Mucosa of descending colon (tissue), 3 donors: Measurements from ENCODE around the gene IGF2R. TPM values are rescaled to one million over a fixed set of nuclear protein-coding genes. Genes with fewer than 3 reads are reported as not detected.
A peak's percentile ranks its signal among the peaks of the same experiment; 100 is the strongest.

Experiments
- ATAC-seq: fragments of 200-7000 bp; cut with Tn5 transposase; one replicate; pipeline ENCODE4 v1.9.1; 2020; ENCODE audit warnings: mild to moderate bottlenecking, moderate library complexity
- DNase-seq, 3 donors: peaks; one replicate each; pipeline ENCODE4 v3.0.0-alpha.2; 2020
- H3K36me3 ChIP-seq: fragments of 200-600 bp; one replicate; pipeline ENCODE4 v1.8.0; 2021; ENCODE audit warnings: low read depth, mild to moderate bottlenecking
- H3K4me1 ChIP-seq: fragments of 200-600 bp; one replicate; pipeline ENCODE4 v1.8.0; 2021; ENCODE audit warnings: low read depth, mild to moderate bottlenecking
- H3K4me3 ChIP-seq: fragments of 200-600 bp; one replicate; pipeline ENCODE4 v1.8.0; 2021; ENCODE audit warnings: mild to moderate bottlenecking
- H3K9me3 ChIP-seq: fragments of 200-600 bp; one replicate; pipeline ENCODE4 v1.8.0; 2021; ENCODE audit warnings: mild to moderate bottlenecking
- CTCF ChIP-seq: fragments of 200-600 bp; IDR thresholded peaks from one replicate; pipeline ENCODE4 v1.8.0; 2022; ENCODE audit warnings: antibody characterized with exemption, mild to moderate bottlenecking
- intact Hi-C, 2 donors: fragments of 100-400 bp; cut with DNase I in 1 of 2; cut with micrococcal nuclease in 1 of 2; formaldehyde crosslinking; loops; one replicate each; pipeline versions ENCODE4 v1.11.0 to v1.11.1; 2022; cut with DNase I, micrococcal nuclease
- total RNA-seq, 3 donors: library from RNA; stranded (reverse); fragmentation: NEBNext Ultra II Directional in 2 of 3; extraction: Animal tissue kit (Norgen Biotek cat#: 25700) in 2 of 3; gene quantifications; one replicate each; pipeline versions ENCODE4 v1.2.1 to v1.2.4, GENCODE V29; 2021 to 2023
- donor health status: DM: no; HTN: no; CAD: no; lungs with moderate emphysema.
- donor health status: DM: no; HTN: no; CAD: no.
- donor health status: DM: no; HTN: yes; CAD: no.

The IGF2R gene
- total RNA-seq, 3 donors from 2014 or later: 97.7 to 112 (median 101) TPM

DNA sequence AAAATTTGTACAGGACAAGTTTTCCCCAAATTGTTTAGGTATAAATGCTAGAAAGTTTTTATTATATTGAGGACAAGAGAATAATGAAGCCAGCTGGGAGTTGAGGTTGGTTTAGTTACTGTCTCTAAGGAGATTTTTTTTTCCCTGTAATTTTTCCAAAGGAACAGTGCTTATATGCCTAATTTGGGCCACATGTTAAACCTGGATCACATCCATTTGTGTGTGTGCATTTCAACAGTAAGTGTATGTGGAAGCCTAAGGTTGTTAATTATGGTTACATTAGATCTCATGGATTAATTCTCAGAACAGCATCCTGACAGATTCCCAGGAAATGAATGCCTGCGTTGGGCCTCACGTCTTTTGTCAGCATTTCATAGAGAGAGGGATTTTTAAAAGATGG is 4.5 kb downstream of the IGF2R start:
- H3K9me3 ChIP-seq: no peaks in the 10 kb centered on the region
- intact Hi-C loops: no loop called here
- TF ChIP-seq CTCF: no peak
- H3K4me1 ChIP-seq: peaks cover 39% of the 10 kb centered on the region
- H3K36me3 ChIP-seq: no peaks in the 10 kb centered on the region
- ATAC-seq: no peak
- no peak overlapping the region for H3K4me3 ChIP-seq
- DNase-seq: no peak

DNA sequence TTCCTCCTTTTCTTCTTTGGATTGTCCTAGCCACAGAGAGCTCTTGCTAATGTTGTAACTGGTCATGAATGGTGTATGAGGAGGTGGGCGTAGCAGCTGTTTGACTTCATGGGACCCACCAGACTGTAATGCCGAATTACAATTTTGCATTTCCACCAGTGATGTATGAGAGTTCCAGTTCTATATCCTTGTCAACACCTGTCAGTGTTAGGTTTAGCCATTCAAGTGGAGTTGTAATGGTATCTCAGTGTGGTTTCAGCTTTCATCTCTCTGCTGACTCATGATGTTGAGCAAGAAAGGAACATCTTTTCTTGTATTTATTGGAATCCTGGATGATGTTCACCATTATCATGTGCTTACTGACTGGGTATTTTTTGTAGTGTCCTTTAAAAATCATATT is 5.1 kb downstream of the IGF2R start:
- peaks cover 44% of the 10 kb centered on the region for H3K4me1 ChIP-seq
- H3K36me3 ChIP-seq: no peaks in the 10 kb centered on the region
- no peak for DNase-seq
- no peak overlapping the region for H3K4me3 ChIP-seq
- intact Hi-C loops: no loop called here
- peak; percentile 14 for ATAC-seq
- TF ChIP-seq CTCF: no peak
- H3K9me3 ChIP-seq: no peaks in the 10 kb centered on the region

- DNase-seq (no peak), ATAC-seq (no peak)
- Histone ChIP-seq H3K36me3 (no peaks in the 10 kb centered on the region), H3K4me3 (no peak overlapping the region), H3K9me3 (no peaks in the 10 kb centered on the region), H3K4me1 (peaks cover 51% of the 10 kb centered on the region)
- no peak for TF ChIP-seq CTCF
- intact Hi-C loops: no loop called here
Observed at GRCh38 chr6:159974932-159975331, 6.0 kb downstream of the IGF2R start.

DNA sequence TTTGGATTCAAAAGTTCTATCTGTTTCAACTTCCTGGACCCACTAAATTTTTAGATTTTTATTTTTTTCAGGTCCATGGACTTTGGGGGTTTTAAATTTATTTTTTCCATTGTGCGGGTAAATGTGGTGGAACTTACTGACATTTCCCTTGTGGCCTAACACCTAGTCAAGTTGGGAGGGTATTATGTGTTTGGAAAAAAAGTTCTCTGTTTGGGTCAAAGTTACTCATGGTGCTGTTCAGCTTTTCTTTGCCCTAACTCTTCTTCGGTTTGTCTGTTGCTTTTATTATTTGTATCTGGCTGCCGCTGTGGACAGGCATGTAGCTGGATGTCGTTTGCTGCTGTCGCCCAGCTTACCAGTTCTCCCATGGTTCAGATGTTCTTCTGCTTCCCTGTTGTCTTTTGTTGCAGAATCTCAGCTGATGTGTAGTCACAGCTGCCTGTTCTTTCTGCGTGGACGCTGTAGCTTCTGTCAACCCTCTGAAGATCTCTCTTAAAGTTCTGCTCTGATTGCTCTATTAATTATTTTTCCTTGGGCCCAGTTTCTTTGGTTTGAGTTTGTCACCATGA is 7.9 kb downstream of the IGF2R start:
- H3K4me3 ChIP-seq: no peak overlapping the region
- H3K9me3 ChIP-seq: no peaks in the 10 kb centered on the region
- ATAC-seq (no peak), DNase-seq (no peak)
- H3K4me1 ChIP-seq: peaks cover 43% of the 10 kb centered on the region
- TF ChIP-seq CTCF: no peak
- no peaks in the 10 kb centered on the region for H3K36me3 ChIP-seq
- intact Hi-C loops: no loop called here

- no peak for TF ChIP-seq CTCF
- Histone ChIP-seq H3K36me3 (no peaks in the 10 kb centered on the region), H3K4me3 (no peak overlapping the region), H3K4me1 (peaks cover 42% of the 10 kb centered on the region), H3K9me3 (no peaks in the 10 kb centered on the region)
- intact Hi-C loops: no loop called here
- ATAC-seq (peak; percentile 28), DNase-seq (peak in 1 of 3 donors; percentile 56)
Observed at GRCh38 chr6:159977255-159977903, 8.5 kb downstream of the IGF2R start.
